ENCODE measurements around the gene MPPE1. TPM values are rescaled to one million over a fixed set of nuclear protein-coding genes. Genes with fewer than 3 reads are reported as not detected.

The MPPE1 gene
- total and polyA plus RNA-seq, 9 of the 15 experiments (the other 6 are each of a cell fraction or from before 2014, with no cell fraction given), result 10.7 to 19.5 (median 13.3) TPM

GRCh38 chr18:11845654-11846053, 62.5 kb downstream of the MPPE1 start (continued):
- no peak for TF ChIP-seq SMAD1 (IDR thresholded peaks at IDR 0.05; ENCODE audit: low read depth, low read length, partially characterized antibody)
- TF ChIP-seq CC2D1A (IDR thresholded peaks at IDR 0.05), result no peak
- TF ChIP-seq, protein P1, sequence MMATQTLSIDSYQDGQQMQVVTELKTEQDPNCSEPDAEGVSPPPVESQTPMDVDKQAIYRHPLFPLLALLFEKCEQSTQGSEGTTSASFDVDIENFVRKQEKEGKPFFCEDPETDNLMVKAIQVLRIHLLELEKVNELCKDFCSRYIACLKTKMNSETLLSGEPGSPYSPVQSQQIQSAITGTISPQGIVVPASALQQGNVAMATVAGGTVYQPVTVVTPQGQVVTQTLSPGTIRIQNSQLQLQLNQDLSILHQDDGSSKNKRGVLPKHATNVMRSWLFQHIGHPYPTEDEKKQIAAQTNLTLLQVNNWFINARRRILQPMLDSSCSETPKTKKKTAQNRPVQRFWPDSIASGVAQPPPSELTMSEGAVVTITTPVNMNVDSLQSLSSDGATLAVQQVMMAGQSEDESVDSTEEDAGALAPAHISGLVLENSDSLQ (IDR thresholded peaks at IDR 0.05), result no peak
- TF ChIP-seq ZNF766 (CRISPR knock-in tag; conservative IDR thresholded peaks at IDR 0.05), result no peak
- no peak for TF ChIP-seq L3MBTL2 (IDR thresholded peaks at IDR 0.05)
- TF ChIP-seq MAFG (tag; conservative IDR thresholded peaks at IDR 0.05), result peak; percentile 93
- TF ChIP-seq MCM3 (IDR thresholded peaks at IDR 0.05), result no peak
- TF ChIP-seq, protein P2, sequence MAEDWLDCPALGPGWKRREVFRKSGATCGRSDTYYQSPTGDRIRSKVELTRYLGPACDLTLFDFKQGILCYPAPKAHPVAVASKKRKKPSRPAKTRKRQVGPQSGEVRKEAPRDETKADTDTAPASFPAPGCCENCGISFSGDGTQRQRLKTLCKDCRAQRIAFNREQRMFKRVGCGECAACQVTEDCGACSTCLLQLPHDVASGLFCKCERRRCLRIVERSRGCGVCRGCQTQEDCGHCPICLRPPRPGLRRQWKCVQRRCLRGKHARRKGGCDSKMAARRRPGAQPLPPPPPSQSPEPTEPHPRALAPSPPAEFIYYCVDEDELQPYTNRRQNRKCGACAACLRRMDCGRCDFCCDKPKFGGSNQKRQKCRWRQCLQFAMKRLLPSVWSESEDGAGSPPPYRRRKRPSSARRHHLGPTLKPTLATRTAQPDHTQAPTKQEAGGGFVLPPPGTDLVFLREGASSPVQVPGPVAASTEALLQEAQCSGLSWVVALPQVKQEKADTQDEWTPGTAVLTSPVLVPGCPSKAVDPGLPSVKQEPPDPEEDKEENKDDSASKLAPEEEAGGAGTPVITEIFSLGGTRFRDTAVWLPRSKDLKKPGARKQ (CRISPR knock-in tag; IDR thresholded peaks at IDR 0.05), result no peak
- TF ChIP-seq ZNF512 (tag; IDR thresholded peaks at IDR 0.05), result 0 out of 2 replicates have a peak, but pooled peaks have one; percentile 17
- TF ChIP-seq KDM2B (CRISPR knock-in tag; IDR thresholded peaks at IDR 0.05), result no peak
- TF ChIP-seq SIN3B (IDR thresholded peaks at IDR 0.05; ENCODE audit: low read depth), result no peak
- peak; percentile 98 for TF ChIP-seq C11orf30 (IDR thresholded peaks at IDR 0.05; ENCODE audit: low read depth)
- no peak for TF ChIP-seq HCFC1 (IDR thresholded peaks at IDR 0.05; ENCODE audit: low read depth, low read length)
- no peak for TF ChIP-seq CCNT2 (IDR thresholded peaks at IDR 0.05; ENCODE audit: borderline replicate concordance, extremely low read depth, insufficient read length, low read depth, low read length)
- no peak for TF ChIP-seq GABPB2 (CRISPR knock-in tag; conservative IDR thresholded peaks at IDR 0.05)
- TF ChIP-seq GTF2E2 (tag; IDR thresholded peaks at IDR 0.05), result no peak
- no peak for TF ChIP-seq FOXP4 (CRISPR knock-in tag; IDR thresholded peaks at IDR 0.05; ENCODE audit: borderline replicate concordance)
- TF ChIP-seq, protein P3, sequence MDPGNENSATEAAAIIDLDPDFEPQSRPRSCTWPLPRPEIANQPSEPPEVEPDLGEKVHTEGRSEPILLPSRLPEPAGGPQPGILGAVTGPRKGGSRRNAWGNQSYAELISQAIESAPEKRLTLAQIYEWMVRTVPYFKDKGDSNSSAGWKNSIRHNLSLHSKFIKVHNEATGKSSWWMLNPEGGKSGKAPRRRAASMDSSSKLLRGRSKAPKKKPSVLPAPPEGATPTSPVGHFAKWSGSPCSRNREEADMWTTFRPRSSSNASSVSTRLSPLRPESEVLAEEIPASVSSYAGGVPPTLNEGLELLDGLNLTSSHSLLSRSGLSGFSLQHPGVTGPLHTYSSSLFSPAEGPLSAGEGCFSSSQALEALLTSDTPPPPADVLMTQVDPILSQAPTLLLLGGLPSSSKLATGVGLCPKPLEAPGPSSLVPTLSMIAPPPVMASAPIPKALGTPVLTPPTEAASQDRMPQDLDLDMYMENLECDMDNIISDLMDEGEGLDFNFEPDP (CRISPR knock-in tag; IDR thresholded peaks at IDR 0.05), result no peak
- TF ChIP-seq, protein P4, sequence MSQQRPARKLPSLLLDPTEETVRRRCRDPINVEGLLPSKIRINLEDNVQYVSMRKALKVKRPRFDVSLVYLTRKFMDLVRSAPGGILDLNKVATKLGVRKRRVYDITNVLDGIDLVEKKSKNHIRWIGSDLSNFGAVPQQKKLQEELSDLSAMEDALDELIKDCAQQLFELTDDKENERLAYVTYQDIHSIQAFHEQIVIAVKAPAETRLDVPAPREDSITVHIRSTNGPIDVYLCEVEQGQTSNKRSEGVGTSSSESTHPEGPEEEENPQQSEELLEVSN (IDR thresholded peaks at IDR 0.05; ENCODE audit: borderline replicate concordance in 1 of 2, extremely low read depth in 1 of 2, insufficient read depth in 1 of 2, insufficient read length in 1 of 2, low read depth in 1 of 2, low read length in 1 of 2, poor library complexity in 1 of 2, severe bottlenecking in 1 of 2), result no peak
- TF ChIP-seq NFYB (IDR thresholded peaks at IDR 0.05; ENCODE audit: extremely low read depth, insufficient read length), result no peak
